Loucy (cell line): ENCODE data around the gene FMN1.

Source experiments
- CTCF ChIP-seq: fragments of 200-600 bp; sonication (generic); conservative IDR thresholded peaks from 2 replicates; pipeline ENCODE4 v1.5.1; 2014; ENCODE audit warnings: mild to moderate bottlenecking, antibody characterized with exemption, low read length
- EZH2phosphoT487 ChIP-seq: fragments of 200-600 bp; IDR thresholded peaks from 2 replicates; pipeline ENCODE4 v1.6.1; 2018; ENCODE audit warnings: antibody characterized with exemption, mild to moderate bottlenecking, moderate library complexity, borderline replicate concordance

- TF ChIP-seq CTCF (no peak), EZH2phosphoT487 (no peak)
Observed at GRCh38 chr15:32831485-32831884, 363.0 kb downstream of the FMN1 start.
